Measurements from ENCODE around the gene RNF213. TPM values are rescaled to one million over a fixed set of nuclear protein-coding genes. Genes with fewer than 3 reads are reported as not detected.
A peak's percentile ranks its signal among the peaks of the same experiment; 100 is the strongest.

The RNF213 gene
- total RNA-seq, 3 donors from 2014 or later = 96.0 to 111 (median 101) TPM

DNA sequence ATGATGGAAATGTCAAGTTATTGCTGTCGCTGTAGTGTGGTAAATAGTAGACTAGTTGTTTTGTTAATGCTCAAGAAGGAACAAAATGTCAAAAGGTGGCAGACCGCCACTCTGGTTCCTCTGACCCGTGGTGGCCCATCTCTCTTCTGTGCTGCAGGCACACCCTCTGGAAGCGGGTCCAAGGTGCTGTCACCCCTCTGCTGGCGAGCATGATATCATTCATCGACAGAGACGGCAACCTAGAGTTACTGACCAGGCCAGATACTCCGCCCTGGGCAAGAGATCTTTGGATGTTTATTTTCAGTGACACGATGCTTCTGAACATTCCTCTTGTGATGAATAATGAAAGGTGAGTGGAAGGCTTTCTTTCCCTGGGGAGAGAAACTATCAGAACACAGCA is 97.5 kb downstream of the RNF213 start:
- peak in 1 of 2 donors; percentile 15 for DNase-seq (ENCODE audit: low spot score in 2 of 2)
- Histone ChIP-seq H3K27ac (no peak overlapping the region), H3K4me3 (no peak overlapping the region), H3K27me3 (no peaks in the 10 kb centered on the region), H3K36me3 (peaks cover 15% of the 10 kb centered on the region), H3K4me1 (no peaks in the 10 kb centered on the region), H3K9me3 (no peaks in the 10 kb centered on the region)
- no peak for TF ChIP-seq CTCF (IDR thresholded peaks at IDR 0.05)
- TF ChIP-seq POLR2AphosphoS5 (IDR thresholded peaks at IDR 0.05) = no peak
- TF ChIP-seq POLR2A (IDR thresholded peaks at IDR 0.05) = no peak
- intact Hi-C loops (cut with DNase I; ENCODE audit: low total_unique reads) = no loop called here

DNA sequence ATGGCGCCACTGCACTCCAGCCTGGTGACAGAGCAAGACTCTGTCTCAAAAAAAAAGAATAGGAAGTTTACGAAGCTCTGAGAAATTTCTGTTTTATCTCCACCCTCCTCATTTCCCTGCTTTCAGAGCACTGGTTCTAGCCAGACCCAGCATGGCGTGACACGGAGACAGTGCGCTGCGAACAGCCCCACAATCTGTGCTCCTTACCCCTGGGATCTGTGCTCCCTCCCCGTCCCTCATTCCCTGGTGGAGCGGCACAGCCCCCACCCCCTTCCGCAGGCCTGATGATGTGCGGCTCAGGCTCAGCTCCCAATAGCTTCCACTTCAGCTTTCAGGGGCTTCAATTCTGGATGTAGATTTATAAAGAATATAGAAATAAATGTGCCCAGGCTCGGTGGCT is 98.2 kb downstream of the RNF213 start:
- Histone ChIP-seq H3K27ac (no peak overlapping the region), H3K36me3 (peaks cover 15% of the 10 kb centered on the region), H3K9me3 (no peaks in the 10 kb centered on the region), H3K4me3 (no peak overlapping the region), H3K27me3 (no peaks in the 10 kb centered on the region), H3K4me1 (no peaks in the 10 kb centered on the region)
- no peak for TF ChIP-seq POLR2AphosphoS5 (IDR thresholded peaks at IDR 0.05)
- peak in 1 of 2 donors; percentile 42 for DNase-seq (ENCODE audit: low spot score in 2 of 2)
- intact Hi-C loops (cut with DNase I; ENCODE audit: low total_unique reads) = no loop called here

DNA sequence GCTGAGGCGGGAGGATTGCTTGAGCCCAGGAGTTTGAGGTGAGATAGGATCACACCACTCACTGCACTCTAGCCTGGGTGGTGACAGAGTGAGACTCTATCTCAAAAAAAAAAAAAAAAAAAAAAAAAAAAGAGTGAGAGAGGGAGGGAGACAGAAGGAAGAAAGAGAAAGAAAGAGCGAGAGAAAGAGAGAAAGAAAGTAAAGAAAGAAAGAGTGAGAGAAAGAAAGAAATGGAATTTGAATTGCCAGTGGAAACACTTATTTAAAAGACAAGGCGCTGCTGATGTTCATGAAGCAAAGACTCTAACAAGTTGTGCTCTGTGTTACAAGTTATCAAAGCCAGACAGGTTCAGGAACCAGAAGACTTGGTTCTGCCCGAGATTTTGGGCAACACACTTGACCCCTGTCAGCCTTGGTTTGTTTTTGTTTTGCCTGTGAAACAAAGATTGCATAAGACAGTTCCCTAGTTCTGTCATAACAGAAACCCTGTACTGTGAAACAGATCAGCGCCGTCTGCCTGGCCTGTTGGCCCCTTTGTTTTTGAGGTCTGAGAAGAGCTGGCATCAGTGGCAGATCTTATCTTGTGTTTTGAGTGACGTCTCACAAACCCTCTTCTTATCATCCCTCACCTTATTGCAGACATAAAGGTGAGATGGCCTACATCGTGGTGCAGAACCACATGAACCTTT is 98.9 kb downstream of the RNF213 start:
- Histone ChIP-seq H3K36me3 (peaks cover 13% of the 10 kb centered on the region), H3K27ac (no peak overlapping the region), H3K27me3 (no peaks in the 10 kb centered on the region), H3K4me3 (no peak overlapping the region), H3K9me3 (no peaks in the 10 kb centered on the region), H3K4me1 (no peaks in the 10 kb centered on the region)
- peak in 1 of 2 donors; percentile 6 for DNase-seq (ENCODE audit: low spot score in 2 of 2)
- intact Hi-C loops (cut with DNase I; ENCODE audit: low total_unique reads) = no loop called here
- TF ChIP-seq CTCF (IDR thresholded peaks at IDR 0.05) (no peak), POLR2A (IDR thresholded peaks at IDR 0.05) (no peak), POLR2AphosphoS5 (IDR thresholded peaks at IDR 0.05) (no peak)

- H3K27me3 ChIP-seq = no peaks in the 10 kb centered on the region
- H3K27ac ChIP-seq = no peak overlapping the region
- H3K36me3 ChIP-seq = peaks cover 11% of the 10 kb centered on the region
- peak in 1 of 2 donors; percentile 27 for DNase-seq (ENCODE audit: low spot score in 2 of 2)
- no peaks in the 10 kb centered on the region for H3K9me3 ChIP-seq
- intact Hi-C loops (cut with DNase I; ENCODE audit: low total_unique reads) = no loop called here
- H3K4me1 ChIP-seq = no peaks in the 10 kb centered on the region
- TF ChIP-seq CTCF (IDR thresholded peaks at IDR 0.05) = no peak
- no peak for TF ChIP-seq POLR2A (IDR thresholded peaks at IDR 0.05)
- TF ChIP-seq POLR2AphosphoS5 (IDR thresholded peaks at IDR 0.05) = no peak
- no peak overlapping the region for H3K4me3 ChIP-seq
Measured at GRCh38 chr17:80360396-80360795, 99.7 kb downstream of the RNF213 start.

- Histone ChIP-seq H3K4me1 (no peaks in the 10 kb centered on the region), H3K9me3 (no peaks in the 10 kb centered on the region), H3K27me3 (no peaks in the 10 kb centered on the region), H3K36me3 (peaks cover 11% of the 10 kb centered on the region), H3K27ac (no peak overlapping the region), H3K4me3 (no peak overlapping the region)
- intact Hi-C loops (cut with DNase I; ENCODE audit: low total_unique reads) = no loop called here
- peak in 1 of 2 donors; percentile 46 for DNase-seq (ENCODE audit: low spot score in 2 of 2)
- TF ChIP-seq POLR2AphosphoS5 (IDR thresholded peaks at IDR 0.05) (no peak), CTCF (IDR thresholded peaks at IDR 0.05) (no peak), POLR2A (IDR thresholded peaks at IDR 0.05) (no peak)
Measured at GRCh38 chr17:80361495-80362220, 101.0 kb downstream of the RNF213 start.
